Glutamatergic neuron (in vitro differentiated cells): ENCODE measurements around the gene RFXANK. TPM values are rescaled to one million over a fixed set of nuclear protein-coding genes. Genes with fewer than 3 reads are reported as not detected.

ENCODE experiments used
- DNase-seq: peaks from one replicate; pipeline ENCODE4 v3.0.0; 2022
- H3K27ac Mint-ChIP-seq: one replicate; pipeline ENCODE4 v1.8.0; 2020; ENCODE audit warnings: mild to moderate bottlenecking, mixed read lengths, inconsistent platforms; ENCODE audit not compliant: unreplicated experiment
- H3K27me3 Mint-ChIP-seq: one replicate; pipeline ENCODE4 v1.8.0; 2020; ENCODE audit warnings: mild to moderate bottlenecking, moderate library complexity, mixed read lengths, inconsistent platforms; ENCODE audit not compliant: unreplicated experiment
- H3K36me3 Mint-ChIP-seq: one replicate; pipeline ENCODE4 v1.8.0; 2020; ENCODE audit warnings: mild to moderate bottlenecking, mixed read lengths, inconsistent platforms; ENCODE audit not compliant: unreplicated experiment
- H3K4me1 Mint-ChIP-seq: one replicate; pipeline ENCODE4 v1.8.0; 2020; ENCODE audit warnings: mild to moderate bottlenecking, low read depth, mixed read lengths, inconsistent platforms; ENCODE audit not compliant: unreplicated experiment
- H3K4me3 Mint-ChIP-seq: one replicate; pipeline ENCODE4 v1.8.0; 2020; ENCODE audit warnings: mild to moderate bottlenecking, mixed read lengths, inconsistent platforms; ENCODE audit not compliant: unreplicated experiment
- H3K9me3 Mint-ChIP-seq: one replicate; pipeline ENCODE4 v1.8.0; 2020; ENCODE audit warnings: mild to moderate bottlenecking, moderate library complexity, mixed read lengths, inconsistent platforms; ENCODE audit not compliant: unreplicated experiment
- total RNA-seq: library from RNA; stranded (reverse); fragmentation: NEBNext Ultra II Directional; extraction: Animal tissue kit (Norgen Biotek cat#: 25700); gene quantifications from one replicate; pipeline ENCODE4 v1.2.1, GENCODE V29; 2021; ENCODE audit not compliant: unreplicated experiment
- TF ChIP-seq, protein P1 (sequence below): fragments of 200-600 bp; sonication (generic); IDR thresholded peaks from one replicate; pipeline ENCODE4 v1.5.0; 2021; ENCODE audit not compliant: partially characterized antibody, unreplicated experiment

The RFXANK gene
- total RNA-seq, 1 donor from 2014 or later, result 73.5 TPM

DNA sequence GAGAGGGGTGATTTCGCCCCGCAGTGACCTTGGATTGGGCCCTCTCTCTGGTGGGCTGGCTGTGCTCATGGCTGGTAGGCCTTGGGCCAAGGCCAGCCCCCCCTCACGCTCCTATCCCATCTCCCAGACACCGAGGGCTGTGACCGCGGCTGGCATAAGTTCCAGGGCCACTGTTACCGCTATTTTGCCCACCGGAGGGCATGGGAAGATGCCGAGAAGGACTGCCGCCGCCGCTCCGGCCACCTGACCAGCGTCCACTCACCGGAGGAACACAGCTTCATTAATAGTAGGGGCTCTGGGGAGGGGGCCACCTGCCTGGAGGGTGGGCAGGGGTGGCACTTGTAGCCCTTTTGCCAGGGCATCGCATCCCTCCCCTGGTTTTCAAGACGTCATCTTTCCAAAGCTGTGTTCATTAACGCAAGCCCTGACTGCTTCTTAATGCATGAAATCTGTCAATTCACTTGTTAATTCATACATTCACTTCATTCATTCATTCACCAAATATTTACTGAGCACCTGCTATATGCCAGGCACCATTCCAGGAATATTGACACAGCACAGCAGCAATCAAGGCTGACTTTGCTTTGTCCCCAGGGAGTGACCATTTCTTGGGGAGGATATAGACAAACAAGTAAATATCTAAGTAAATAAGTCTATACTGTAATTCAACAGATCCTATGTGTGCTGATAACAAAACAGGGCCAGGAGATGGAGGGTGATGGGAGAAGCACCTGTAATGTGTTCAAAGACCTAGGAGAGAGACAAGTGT is 46.3 kb downstream of the RFXANK start:
- no peaks in the 10 kb centered on the region for H3K4me1 Mint-ChIP-seq
- peaks cover 30% of the 10 kb centered on the region for H3K36me3 Mint-ChIP-seq
- H3K27me3 Mint-ChIP-seq, result peaks cover 12% of the 10 kb centered on the region
- no peak for DNase-seq
- H3K9me3 Mint-ChIP-seq, result peaks cover 14% of the 10 kb centered on the region
- TF ChIP-seq, protein P1, sequence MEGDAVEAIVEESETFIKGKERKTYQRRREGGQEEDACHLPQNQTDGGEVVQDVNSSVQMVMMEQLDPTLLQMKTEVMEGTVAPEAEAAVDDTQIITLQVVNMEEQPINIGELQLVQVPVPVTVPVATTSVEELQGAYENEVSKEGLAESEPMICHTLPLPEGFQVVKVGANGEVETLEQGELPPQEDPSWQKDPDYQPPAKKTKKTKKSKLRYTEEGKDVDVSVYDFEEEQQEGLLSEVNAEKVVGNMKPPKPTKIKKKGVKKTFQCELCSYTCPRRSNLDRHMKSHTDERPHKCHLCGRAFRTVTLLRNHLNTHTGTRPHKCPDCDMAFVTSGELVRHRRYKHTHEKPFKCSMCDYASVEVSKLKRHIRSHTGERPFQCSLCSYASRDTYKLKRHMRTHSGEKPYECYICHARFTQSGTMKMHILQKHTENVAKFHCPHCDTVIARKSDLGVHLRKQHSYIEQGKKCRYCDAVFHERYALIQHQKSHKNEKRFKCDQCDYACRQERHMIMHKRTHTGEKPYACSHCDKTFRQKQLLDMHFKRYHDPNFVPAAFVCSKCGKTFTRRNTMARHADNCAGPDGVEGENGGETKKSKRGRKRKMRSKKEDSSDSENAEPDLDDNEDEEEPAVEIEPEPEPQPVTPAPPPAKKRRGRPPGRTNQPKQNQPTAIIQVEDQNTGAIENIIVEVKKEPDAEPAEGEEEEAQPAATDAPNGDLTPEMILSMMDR, result no peak
- no peak overlapping the region for H3K4me3 Mint-ChIP-seq
- peak overlapping the region; percentile 5 for H3K27ac Mint-ChIP-seq

DNA sequence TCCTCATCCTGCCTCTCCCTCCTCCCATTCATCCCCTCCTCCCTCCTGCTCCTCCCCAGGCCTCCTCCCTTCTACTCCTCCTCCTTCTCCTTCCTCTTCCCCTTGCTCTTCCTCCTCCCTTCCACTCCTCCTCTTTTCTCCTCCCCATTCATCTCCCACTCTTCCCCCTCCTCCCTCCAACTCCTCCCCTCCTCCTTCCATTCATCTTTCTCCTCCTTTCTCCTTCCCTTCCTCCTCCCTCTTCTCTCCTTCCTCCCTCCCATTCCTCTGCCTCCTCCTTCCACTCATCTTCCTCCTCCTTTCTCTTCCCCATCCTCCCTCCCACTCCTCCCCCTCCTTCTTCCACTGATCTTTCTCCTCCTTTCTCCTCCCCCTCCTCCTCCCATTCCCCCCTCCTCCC is 47.6 kb downstream of the RFXANK start:
- no peak overlapping the region for H3K27ac Mint-ChIP-seq
- no peak for DNase-seq
- H3K9me3 Mint-ChIP-seq, result peaks cover 9% of the 10 kb centered on the region
- no peak overlapping the region for H3K4me3 Mint-ChIP-seq
- TF ChIP-seq, protein P1, result no peak
- H3K4me1 Mint-ChIP-seq, result no peaks in the 10 kb centered on the region
- H3K36me3 Mint-ChIP-seq, result peaks cover 18% of the 10 kb centered on the region
- peaks cover 8% of the 10 kb centered on the region for H3K27me3 Mint-ChIP-seq

DNA sequence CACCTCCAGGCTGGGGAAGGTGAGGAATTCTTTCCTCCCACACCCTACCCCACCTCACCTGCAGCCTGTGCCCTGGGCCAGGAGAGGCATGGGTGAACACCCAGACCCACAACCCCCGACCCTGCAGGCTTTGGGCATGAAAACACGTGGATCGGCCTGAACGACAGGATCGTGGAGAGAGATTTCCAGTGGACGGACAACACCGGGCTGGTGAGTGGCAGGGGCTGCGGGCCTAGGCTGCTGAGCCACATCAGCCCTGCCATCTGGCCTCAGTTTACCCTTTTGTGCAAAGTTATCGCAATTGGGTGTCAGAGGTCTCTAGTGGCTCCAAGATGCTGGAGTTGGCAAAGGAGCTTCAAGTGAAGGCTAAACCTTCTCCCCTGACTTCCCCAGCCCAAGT is 48.4 kb downstream of the RFXANK start:
- Mint-ChIP-seq H3K9me3 (peaks cover 9% of the 10 kb centered on the region), H3K4me3 (no peak overlapping the region), H3K27ac (no peak overlapping the region), H3K27me3 (peaks cover 8% of the 10 kb centered on the region), H3K4me1 (no peaks in the 10 kb centered on the region), H3K36me3 (peaks cover 18% of the 10 kb centered on the region)
- no peak for DNase-seq
- TF ChIP-seq, protein P1, result no peak

DNA sequence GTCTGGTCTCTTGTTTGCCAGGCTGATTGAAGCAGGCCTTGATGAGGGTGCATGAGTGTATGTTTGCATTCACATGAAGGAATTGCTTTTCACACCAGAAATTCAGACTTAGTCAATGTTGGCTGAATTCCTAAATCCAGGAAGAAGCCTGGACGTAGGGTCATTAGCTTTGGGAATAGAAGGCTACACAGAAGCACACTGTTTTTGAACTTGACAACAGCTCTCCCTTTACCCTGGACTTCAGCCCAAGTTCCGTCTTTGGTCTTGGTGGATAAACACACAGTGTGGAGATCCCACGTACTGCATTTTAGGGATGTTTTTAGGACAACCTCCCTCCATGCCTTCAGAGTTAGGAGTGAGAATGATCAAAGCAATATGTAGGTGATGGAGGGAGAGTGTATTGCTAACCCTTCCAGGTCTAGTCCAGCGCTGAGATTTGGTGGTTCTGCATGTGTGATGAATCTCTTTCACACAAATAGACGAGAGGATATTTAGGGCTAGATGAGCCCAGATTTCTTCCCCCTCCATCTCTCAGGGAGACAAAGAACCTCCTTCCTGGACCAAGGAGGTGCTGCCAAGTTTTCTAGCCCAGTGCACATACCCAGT is 58.2 kb downstream of the RFXANK start:
- TF ChIP-seq, protein P1, result no peak
- Mint-ChIP-seq H3K9me3 (peaks cover 4% of the 10 kb centered on the region), H3K4me1 (no peaks in the 10 kb centered on the region), H3K27me3 (peaks cover 8% of the 10 kb centered on the region), H3K4me3 (no peak overlapping the region), H3K36me3 (peaks cover 21% of the 10 kb centered on the region), H3K27ac (no peak overlapping the region)
- no peak for DNase-seq

Other genes starting within 250 kb of the RFXANK start
- 201 TPM for gene SUGP2, start 158.7 kb upstream of the RFXANK start, total RNA-seq
- 32.8 TPM for gene ARMC6, start 158.7 kb upstream of the RFXANK start, total RNA-seq
- gene SLC25A42, start 128.3 kb upstream of the RFXANK start, total RNA-seq, result 14.2 TPM
- 16.2 TPM for gene TMEM161A, start 53.8 kb upstream of the RFXANK start, total RNA-seq
- 1.7 TPM for gene MEF2B, start 22.0 kb upstream of the RFXANK start, total RNA-seq
- 20.5 TPM for gene BORCS8, start 106 bp upstream of the RFXANK start, total RNA-seq
- 5.5 TPM for gene NR2C2AP, start 11.2 kb downstream of the RFXANK start, total RNA-seq
- gene NCAN, start 19.7 kb downstream of the RFXANK start, total RNA-seq, result 186 TPM
- 7.2 TPM for gene TM6SF2, start 81.0 kb downstream of the RFXANK start, total RNA-seq
- 134 TPM for gene SUGP1, start 128.3 kb downstream of the RFXANK start, total RNA-seq
- 107 TPM for gene MAU2, start 128.6 kb downstream of the RFXANK start, total RNA-seq
- 203 TPM for gene GATAD2A, start 213.4 kb downstream of the RFXANK start, total RNA-seq